Natural killer cell (primary cell): ENCODE data around the gene CEMIP. TPM values are rescaled to one million over a fixed set of nuclear protein-coding genes. Genes with fewer than 3 reads are reported as not detected.

Experiments
- ATAC-seq, 3 donors: fragments of 150-1000 bp in 2 of 3; fragments of 200-7000 bp in 1 of 3; cut with Tn5 transposase; 1 replicate in 1 of 3; 2 replicates in 2 of 3; pipeline ENCODE4 v1.10.0; 2021; ENCODE audit warnings: mild to moderate bottlenecking in 2 of 3, moderate library complexity in 2 of 3
- DNase-seq, 2 donors: peaks; one replicate each; pipeline versions ENCODE4 v3.0.0 to v3.0.0-alpha.2; 2013 to 2021; ENCODE audit warnings: mixed read lengths in 1 of 2
- H3K27ac ChIP-seq: one replicate; pipeline ENCODE4 v1.5.1; 2013; ENCODE audit warnings: mild to moderate bottlenecking, low read length
- H3K27me3 ChIP-seq: one replicate; pipeline ENCODE4 v1.6.1; 2013; ENCODE audit warnings: low read length; ENCODE audit not compliant: control insufficient read depth, insufficient read depth
- H3K36me3 ChIP-seq: one replicate; pipeline ENCODE4 v1.6.1; 2013; ENCODE audit warnings: low read length; ENCODE audit not compliant: control insufficient read depth, insufficient read depth
- H3K4me1 ChIP-seq: one replicate; pipeline ENCODE4 v1.6.1; 2013; ENCODE audit warnings: low read length; ENCODE audit not compliant: control insufficient read depth, insufficient read depth
- H3K4me3 ChIP-seq: one replicate; pipeline ENCODE4 v1.5.1; 2013; ENCODE audit warnings: low read length
- H3K9me3 ChIP-seq: one replicate; pipeline ENCODE4 v1.6.1; 2013; ENCODE audit warnings: low read length; ENCODE audit not compliant: control insufficient read depth, insufficient read depth
- H3K27ac Mint-ChIP-seq, 2 donors: one replicate each; pipeline ENCODE4 v1.8.0; 2022; ENCODE audit warnings: mild to moderate bottlenecking in 2 of 2, mixed read lengths in 2 of 2, moderate library complexity in 1 of 2
- H3K27me3 Mint-ChIP-seq, 2 donors: one replicate each; pipeline ENCODE4 v1.8.0; 2022; ENCODE audit warnings: low read depth in 2 of 2, mixed read lengths in 2 of 2
- H3K36me3 Mint-ChIP-seq: one replicate; pipeline ENCODE4 v1.8.0; 2022; ENCODE audit warnings: mixed read lengths
- H3K4me1 Mint-ChIP-seq, 2 donors: one replicate each; pipeline ENCODE4 v1.8.0; 2022; ENCODE audit warnings: mixed read lengths in 2 of 2
- H3K4me3 Mint-ChIP-seq: one replicate; pipeline ENCODE4 v1.8.0; 2022; ENCODE audit warnings: mild to moderate bottlenecking, moderate library complexity, mixed read lengths
- H3K9me3 Mint-ChIP-seq, 2 donors: one replicate each; pipeline ENCODE4 v1.8.0; 2022; ENCODE audit warnings: mixed read lengths in 2 of 2
- CTCF ChIP-seq: fragments of 200-600 bp; IDR thresholded peaks from one replicate; pipeline ENCODE4 v1.8.0; 2022; ENCODE audit warnings: antibody characterized with exemption
- WGBS: methylation state at CpG from one replicate; pipeline ENCODE4 v1.1.7; 2013; ENCODE audit warnings: missing lambda C conversion rate; ENCODE audit not compliant: insufficient coverage; 5-methylcytosine and 5-hydroxymethylcytosine counted together
- intact Hi-C: fragments of 100-400 bp; cut with micrococcal nuclease; formaldehyde crosslinking; loops from one replicate; pipeline ENCODE4 v1.14.2; 2022
- total RNA-seq, 4 donors: library from RNA; stranded (reverse); fragments of 120-200 nt in 1 of 4; gene quantifications; one replicate each; pipeline versions ENCODE4 v1.2.3 to v1.2.4, GENCODE V29; 2013 to 2022

CEMIP gene
- total RNA-seq, 3 donors from 2014 or later (not counting 1 experiment from before 2014, with no cell fraction given) = 0.07 to 0.82 TPM; not detected in 1

GRCh38 chr15:80986487-80986886 lies 207.3 kb downstream of the CEMIP start:
- no peak overlapping the region for H3K27ac Mint-ChIP-seq
- peaks cover 59 to 65% of the 10 kb centered on the region in 2 donors for H3K4me1 Mint-ChIP-seq
- WGBS = 100% methylated on average over 1 of the region's 1 CpG
- peaks cover 4% of the 10 kb centered on the region for H3K36me3 ChIP-seq
- H3K27me3 Mint-ChIP-seq = no peaks in the 10 kb centered on the region
- no peaks in the 10 kb centered on the region for H3K9me3 Mint-ChIP-seq
- no peaks in the 10 kb centered on the region for H3K36me3 Mint-ChIP-seq
- no peak for TF ChIP-seq CTCF
- DNase-seq (no peak), ATAC-seq (no peak)
- no peak overlapping the region for H3K27ac ChIP-seq
- no peak overlapping the region for H3K4me3 Mint-ChIP-seq
- H3K27me3 ChIP-seq = no peaks in the 10 kb centered on the region
- peaks cover 19% of the 10 kb centered on the region for H3K4me1 ChIP-seq
- H3K9me3 ChIP-seq = no peaks in the 10 kb centered on the region
- no peak overlapping the region for H3K4me3 ChIP-seq
- intact Hi-C loops = no loop called here

DNA sequence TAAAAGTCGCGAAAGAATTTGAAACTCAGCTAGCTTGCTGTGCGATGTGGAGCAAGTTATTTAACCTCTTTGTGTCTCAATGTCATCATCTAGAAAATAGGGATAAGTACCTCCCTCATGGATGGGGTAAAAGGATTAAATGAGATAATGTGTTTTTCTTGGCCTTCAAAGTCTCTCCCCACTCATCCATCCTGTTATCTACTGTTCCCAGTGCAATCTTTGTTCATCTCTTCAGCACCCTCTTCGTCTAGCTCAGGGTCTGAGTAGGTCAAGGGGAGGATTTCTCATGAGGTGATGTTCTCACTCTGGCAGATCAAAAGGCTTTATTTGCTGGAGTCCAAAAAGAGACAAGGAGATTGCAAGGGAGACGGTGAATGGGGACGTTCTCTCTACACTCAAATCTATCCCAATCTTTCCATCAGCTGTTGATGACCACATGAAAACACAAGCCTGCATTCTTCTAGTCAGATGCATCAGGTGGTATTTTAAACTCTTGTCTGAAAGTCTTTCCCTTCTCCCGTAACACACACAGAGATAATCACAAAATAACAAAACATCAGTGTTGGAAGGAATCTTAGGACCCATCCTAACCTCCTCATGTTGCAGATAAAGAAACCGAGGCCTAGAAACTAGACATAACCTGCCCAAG lies 209.1 kb downstream of the CEMIP start:
- Histone ChIP-seq H3K4me1 (peaks cover 19% of the 10 kb centered on the region), H3K27me3 (no peaks in the 10 kb centered on the region), H3K4me3 (no peak overlapping the region), H3K36me3 (no peaks in the 10 kb centered on the region), H3K27ac (no peak overlapping the region), H3K9me3 (no peaks in the 10 kb centered on the region)
- WGBS = 79% methylated on average over 8 of the region's 8 CpGs
- DNase-seq (no peak), ATAC-seq (no peak)
- Mint-ChIP-seq H3K4me1 (peaks cover 49 to 55% of the 10 kb centered on the region in 2 donors), H3K36me3 (no peaks in the 10 kb centered on the region), H3K9me3 (no peaks in the 10 kb centered on the region), H3K27ac (peak overlapping the region; percentile 94 to 95), H3K4me3 (peak overlapping the region; percentile 95), H3K27me3 (no peaks in the 10 kb centered on the region)
- no peak for TF ChIP-seq CTCF
- intact Hi-C loops = no loop called here

- H3K27ac Mint-ChIP-seq = peak overlapping the region; percentile 94 to 95
- Histone ChIP-seq H3K9me3 (no peaks in the 10 kb centered on the region), H3K4me1 (peaks cover 19% of the 10 kb centered on the region), H3K27me3 (no peaks in the 10 kb centered on the region), H3K27ac (peak overlapping the region; percentile 81), H3K4me3 (peak overlapping the region; percentile 84), H3K36me3 (no peaks in the 10 kb centered on the region)
- H3K9me3 Mint-ChIP-seq = no peaks in the 10 kb centered on the region
- 0% methylated on average over 6 of the region's 7 CpGs for WGBS
- no peak for ATAC-seq
- H3K4me3 Mint-ChIP-seq = peak overlapping the region; percentile 95
- intact Hi-C loops = no loop called here
- no peaks in the 10 kb centered on the region for H3K27me3 Mint-ChIP-seq
- DNase-seq = peak in 1 of 2 donors; percentile 13
- peaks cover 44 to 50% of the 10 kb centered on the region in 2 donors for H3K4me1 Mint-ChIP-seq
- H3K36me3 Mint-ChIP-seq = no peaks in the 10 kb centered on the region
- no peak for TF ChIP-seq CTCF
Measured at GRCh38 chr15:80989081-80989517, 209.9 kb downstream of the CEMIP start.
